ENCODE data around the gene CAMTA1. TPM values are rescaled to one million over a fixed set of nuclear protein-coding genes. Genes with fewer than 3 reads are reported as not detected.

Gene CAMTA1
- total RNA-seq, 2 donors from 2014 or later, result 100 to 102 TPM

DNA sequence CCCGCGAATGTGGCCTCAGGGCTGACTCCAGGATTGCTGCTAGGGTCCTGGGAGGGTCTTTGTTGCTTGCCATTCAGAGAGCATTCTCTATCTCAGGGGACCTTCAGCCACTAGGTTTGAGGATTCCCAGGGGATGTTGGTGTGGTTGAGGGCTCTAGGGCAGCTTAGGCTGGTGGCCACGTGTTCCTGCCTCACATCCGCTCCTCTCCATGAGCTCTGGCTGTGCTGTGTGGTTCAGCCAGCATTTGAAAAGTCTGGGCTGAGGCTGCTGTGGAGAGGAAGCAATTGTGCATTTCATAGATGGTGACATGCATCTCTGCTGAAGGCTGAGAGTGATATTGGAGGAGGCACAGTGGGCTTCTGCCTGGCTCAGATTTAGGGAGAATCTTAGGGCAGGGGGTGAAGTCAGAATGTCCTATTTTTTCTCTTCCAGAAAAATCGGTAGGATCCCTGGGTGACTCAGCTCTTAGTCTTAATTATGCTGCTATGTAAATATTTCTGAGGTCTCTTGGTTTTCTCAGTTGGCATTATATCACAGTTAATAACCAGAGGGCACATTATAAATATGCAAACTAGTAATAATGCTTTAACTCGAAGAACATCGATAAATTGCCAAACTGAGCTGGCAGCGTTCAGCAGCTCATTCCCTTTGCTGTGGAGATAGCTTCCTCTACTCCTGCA lies 182.3 kb downstream of the CAMTA1 start:
- H3K4me1 ChIP-seq (replicated peaks), result peaks cover 8% of the 10 kb centered on the region
- intact Hi-C loops (cut with DNase I), result no loop called here
- TF ChIP-seq POLR2A (IDR thresholded peaks at IDR 0.05) (no peak), POLR2AphosphoS5 (IDR thresholded peaks at IDR 0.05) (no peak)
- TF ChIP-seq, protein P1, sequence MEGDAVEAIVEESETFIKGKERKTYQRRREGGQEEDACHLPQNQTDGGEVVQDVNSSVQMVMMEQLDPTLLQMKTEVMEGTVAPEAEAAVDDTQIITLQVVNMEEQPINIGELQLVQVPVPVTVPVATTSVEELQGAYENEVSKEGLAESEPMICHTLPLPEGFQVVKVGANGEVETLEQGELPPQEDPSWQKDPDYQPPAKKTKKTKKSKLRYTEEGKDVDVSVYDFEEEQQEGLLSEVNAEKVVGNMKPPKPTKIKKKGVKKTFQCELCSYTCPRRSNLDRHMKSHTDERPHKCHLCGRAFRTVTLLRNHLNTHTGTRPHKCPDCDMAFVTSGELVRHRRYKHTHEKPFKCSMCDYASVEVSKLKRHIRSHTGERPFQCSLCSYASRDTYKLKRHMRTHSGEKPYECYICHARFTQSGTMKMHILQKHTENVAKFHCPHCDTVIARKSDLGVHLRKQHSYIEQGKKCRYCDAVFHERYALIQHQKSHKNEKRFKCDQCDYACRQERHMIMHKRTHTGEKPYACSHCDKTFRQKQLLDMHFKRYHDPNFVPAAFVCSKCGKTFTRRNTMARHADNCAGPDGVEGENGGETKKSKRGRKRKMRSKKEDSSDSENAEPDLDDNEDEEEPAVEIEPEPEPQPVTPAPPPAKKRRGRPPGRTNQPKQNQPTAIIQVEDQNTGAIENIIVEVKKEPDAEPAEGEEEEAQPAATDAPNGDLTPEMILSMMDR (IDR thresholded peaks at IDR 0.05), result no peak
- no peaks in the 10 kb centered on the region for H3K9me3 ChIP-seq
- no peak overlapping the region for H3K27ac ChIP-seq
- DNase-seq (ENCODE audit: low spot score), result no peak
- H3K27me3 ChIP-seq (replicated peaks; ENCODE audit: insufficient read depth), result no peaks in the 10 kb centered on the region
- H3K36me3 ChIP-seq, result no peaks in the 10 kb centered on the region
- H3K4me3 ChIP-seq, result no peak overlapping the region
- WGBS, result 73% methylated on average over 8 of the region's 8 CpGs

DNA sequence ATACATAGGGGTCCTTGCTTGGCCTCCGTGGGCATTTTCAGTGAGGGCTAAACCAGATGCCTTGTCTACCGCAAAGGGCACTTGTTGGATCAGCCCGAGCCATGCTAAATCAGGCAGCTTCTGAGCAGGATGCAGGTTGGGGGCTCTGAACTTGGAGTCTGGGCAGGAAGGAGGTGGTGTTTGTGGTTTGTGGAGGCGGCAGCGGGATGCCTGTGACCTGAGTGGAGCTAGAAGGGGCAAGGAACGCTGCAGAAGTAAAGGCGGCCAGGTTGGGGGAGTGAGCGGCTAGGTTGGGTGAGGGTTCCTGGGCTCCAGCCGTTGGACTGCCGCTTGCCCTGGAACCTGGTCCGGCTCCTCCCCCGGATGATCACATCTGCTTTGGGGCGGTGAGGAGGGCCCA lies 183.9 kb downstream of the CAMTA1 start:
- DNase-seq (ENCODE audit: low spot score), result no peak
- no peak for TF ChIP-seq POLR2AphosphoS5 (IDR thresholded peaks at IDR 0.05)
- no peak for TF ChIP-seq POLR2A (IDR thresholded peaks at IDR 0.05)
- TF ChIP-seq, protein P1 (IDR thresholded peaks at IDR 0.05), result no peak
- H3K27me3 ChIP-seq (replicated peaks; ENCODE audit: insufficient read depth), result no peaks in the 10 kb centered on the region
- intact Hi-C loops (cut with DNase I), result no loop called here
- 82% methylated on average over 13 of the region's 13 CpGs for WGBS
- no peak overlapping the region for H3K4me3 ChIP-seq
- H3K9me3 ChIP-seq, result no peaks in the 10 kb centered on the region
- H3K27ac ChIP-seq, result no peak overlapping the region
- peaks cover 8% of the 10 kb centered on the region for H3K4me1 ChIP-seq (replicated peaks)
- H3K36me3 ChIP-seq, result no peaks in the 10 kb centered on the region

DNA sequence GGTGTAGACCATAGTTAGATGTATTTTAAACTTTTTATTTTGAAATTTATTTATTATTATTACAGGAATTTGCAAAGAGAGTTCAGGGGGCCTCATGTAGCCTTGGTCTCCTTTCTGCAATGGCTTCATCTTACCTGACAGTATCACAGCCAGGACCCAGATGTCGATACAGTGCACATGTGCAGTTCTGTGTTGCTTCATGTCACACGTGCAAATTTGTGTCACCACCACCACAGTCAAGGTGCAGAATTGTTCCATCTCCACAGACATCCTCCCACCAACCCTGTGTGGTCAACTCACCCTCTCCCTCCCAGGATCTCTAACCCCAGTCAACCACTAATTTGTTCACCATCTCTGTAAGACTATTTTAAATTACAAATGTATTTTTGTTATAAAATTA lies 184.5 kb downstream of the CAMTA1 start:
- Histone ChIP-seq H3K4me3 (no peak overlapping the region), H3K27me3 (replicated peaks; ENCODE audit: insufficient read depth) (no peaks in the 10 kb centered on the region), H3K9me3 (no peaks in the 10 kb centered on the region), H3K36me3 (no peaks in the 10 kb centered on the region), H3K4me1 (replicated peaks) (peaks cover 7% of the 10 kb centered on the region), H3K27ac (no peak overlapping the region)
- no peak for DNase-seq (ENCODE audit: low spot score)
- WGBS, result 94% methylated on average over 2 of the region's 2 CpGs
- intact Hi-C loops (cut with DNase I), result no loop called here
- TF ChIP-seq POLR2A (IDR thresholded peaks at IDR 0.05) (no peak), POLR2AphosphoS5 (IDR thresholded peaks at IDR 0.05) (no peak)
- TF ChIP-seq, protein P1 (IDR thresholded peaks at IDR 0.05), result no peak

DNA sequence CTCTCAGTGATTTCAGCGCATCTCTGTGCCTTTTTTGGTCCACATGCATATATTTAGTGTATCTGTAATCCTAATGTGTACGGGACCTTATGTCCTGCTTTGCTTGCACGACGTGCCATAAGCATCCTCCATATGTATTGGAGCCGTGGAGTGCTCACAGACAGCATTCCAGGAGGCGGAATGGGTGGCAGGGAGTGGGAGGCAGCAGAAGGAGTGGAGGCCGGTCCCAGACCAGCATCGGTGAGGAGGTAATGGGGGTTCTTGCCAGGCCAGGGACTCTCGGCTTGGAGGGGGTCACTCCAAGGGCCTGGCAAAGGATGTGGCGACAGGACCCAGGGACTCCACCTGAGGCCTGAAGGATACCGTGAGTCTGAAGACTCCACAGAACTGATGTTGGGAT lies 185.0 kb downstream of the CAMTA1 start:
- H3K9me3 ChIP-seq, result no peaks in the 10 kb centered on the region
- H3K4me3 ChIP-seq, result no peak overlapping the region
- WGBS, result 96% methylated on average over 11 of the region's 11 CpGs
- no peak for DNase-seq (ENCODE audit: low spot score)
- TF ChIP-seq, protein P1 (IDR thresholded peaks at IDR 0.05), result no peak
- TF ChIP-seq POLR2A (IDR thresholded peaks at IDR 0.05) (no peak), POLR2AphosphoS5 (IDR thresholded peaks at IDR 0.05) (no peak)
- intact Hi-C loops (cut with DNase I), result no loop called here
- H3K36me3 ChIP-seq, result no peaks in the 10 kb centered on the region
- peaks cover 3% of the 10 kb centered on the region for H3K4me1 ChIP-seq (replicated peaks)
- no peaks in the 10 kb centered on the region for H3K27me3 ChIP-seq (replicated peaks; ENCODE audit: insufficient read depth)
- no peak overlapping the region for H3K27ac ChIP-seq

DNA sequence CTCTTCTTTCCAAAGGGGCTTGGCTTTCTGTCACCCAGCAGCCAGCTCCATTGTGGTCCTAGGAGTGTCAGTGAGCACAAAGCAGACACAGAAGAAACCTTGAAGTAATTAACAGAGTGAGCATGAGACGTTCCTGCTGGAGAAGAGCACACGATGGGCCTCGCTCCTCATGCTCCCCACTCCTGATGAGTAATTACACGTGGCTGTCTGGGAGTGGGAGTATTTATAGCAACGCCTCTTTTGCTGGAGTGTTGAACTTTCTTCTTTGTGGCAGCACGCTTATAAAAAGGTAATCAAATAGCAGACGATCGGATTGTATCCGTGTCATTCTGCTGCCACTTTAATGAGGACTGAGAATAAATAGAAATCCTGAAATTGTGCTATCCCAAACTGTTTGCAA lies 185.8 kb downstream of the CAMTA1 start:
- intact Hi-C loops (cut with DNase I), result no loop called here
- no peaks in the 10 kb centered on the region for H3K4me1 ChIP-seq (replicated peaks)
- TF ChIP-seq POLR2AphosphoS5 (IDR thresholded peaks at IDR 0.05), result peak; percentile 41
- TF ChIP-seq, protein P1 (IDR thresholded peaks at IDR 0.05), result no peak
- H3K36me3 ChIP-seq, result no peaks in the 10 kb centered on the region
- no peaks in the 10 kb centered on the region for H3K27me3 ChIP-seq (replicated peaks; ENCODE audit: insufficient read depth)
- H3K4me3 ChIP-seq, result no peak overlapping the region
- H3K27ac ChIP-seq, result no peak overlapping the region
- DNase-seq (ENCODE audit: low spot score), result no peak
- H3K9me3 ChIP-seq, result no peaks in the 10 kb centered on the region
- WGBS, result 23% methylated on average over 9 of the region's 9 CpGs

All from prostate gland (tissue), 2 donors.